ELF-1 (cell line): ENCODE data around the gene ZDHHC3.
A peak's percentile ranks its signal among the peaks of the same experiment; 100 is the strongest.
"Not testable (repeated sequence)": the region's sequence is repeated elsewhere in the genome, so short reads cannot be mapped to it uniquely, and the experiment has no call there.

Experiments
- DNase-seq: peaks from one replicate; pipeline ENCODE4 v3.0.0-alpha.2; 2016; ENCODE audit warnings: low read depth, low spot score

The ZDHHC3 gene

DNA sequence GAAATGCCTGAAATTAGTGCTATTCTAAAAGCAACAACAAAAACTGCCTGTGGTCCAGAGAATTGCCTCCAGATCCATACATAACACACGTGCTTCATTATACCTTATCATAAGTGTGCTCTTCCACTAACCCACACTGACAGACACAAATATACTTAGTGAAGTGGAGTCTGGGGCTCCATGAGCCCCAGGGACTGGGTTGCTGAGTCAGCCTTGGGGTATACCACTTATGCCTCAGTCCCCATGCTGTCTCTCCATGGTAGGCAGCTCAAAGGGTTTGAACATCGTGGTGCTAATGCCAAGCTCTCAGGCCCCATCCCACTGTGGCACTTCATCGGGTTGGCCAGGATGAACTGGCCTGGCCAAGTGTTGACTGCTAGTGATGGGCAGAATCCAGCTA lies 10.8 kb downstream of the ZDHHC3 start:
- DNase-seq = no peak

- no peak for DNase-seq
These were observed 12.2 kb downstream of the ZDHHC3 start for GRCh38 chr3:44963571-44964325.

- DNase-seq = no peak
These were observed 13.2 kb downstream of the ZDHHC3 start for GRCh38 chr3:44962621-44963393.

DNA sequence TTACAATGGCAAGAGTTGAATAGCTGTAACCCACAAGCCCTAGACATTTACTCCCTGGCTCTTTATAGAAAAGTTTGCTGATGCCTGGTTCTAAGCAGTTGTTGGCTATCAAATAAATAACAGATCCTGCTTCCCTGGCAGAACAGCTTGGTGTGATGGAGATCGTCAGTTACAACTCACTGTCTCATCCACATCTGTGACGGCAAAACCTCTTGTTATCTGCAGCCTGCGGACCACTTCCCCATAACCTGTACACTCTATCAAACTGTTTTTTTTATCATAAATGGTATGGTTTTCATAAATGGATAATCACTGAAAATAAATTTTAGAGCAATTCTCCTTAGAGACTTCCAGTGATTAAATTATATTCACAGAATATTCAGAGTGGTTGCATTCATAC lies 14.1 kb downstream of the ZDHHC3 start:
- DNase-seq = no peak

GRCh38 chr3:44960387-44961026 lies 15.5 kb downstream of the ZDHHC3 start:
- no peak for DNase-seq

GRCh38 chr3:44958386-44958785 lies 17.6 kb downstream of the ZDHHC3 start:
- DNase-seq = no peak

DNA sequence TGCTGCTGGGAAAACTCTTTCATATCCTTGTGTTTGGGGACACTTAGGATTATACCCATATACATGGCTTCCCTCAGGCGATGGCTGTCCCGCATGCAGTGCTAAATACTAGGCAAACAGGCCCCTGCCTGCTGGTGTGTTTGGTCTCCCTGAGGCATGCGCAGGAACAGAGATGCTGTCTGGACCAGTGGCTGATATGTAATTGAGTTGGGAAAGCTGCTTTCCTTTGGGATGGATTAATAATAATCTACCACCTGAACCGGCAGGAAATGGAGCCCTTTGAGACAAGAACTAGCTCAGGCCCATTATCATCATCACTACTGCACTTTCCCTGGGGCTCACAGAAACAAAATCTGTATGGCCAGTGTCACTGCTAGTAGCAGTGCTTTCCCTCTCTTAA lies 18.0 kb downstream of the ZDHHC3 start:
- DNase-seq = no peak

GRCh38 chr3:44955917-44956316 lies 20.1 kb downstream of the ZDHHC3 start:
- no peak for DNase-seq

- DNase-seq = no peak
These were observed 21.0 kb downstream of the ZDHHC3 start for GRCh38 chr3:44954962-44955361.

- no peak for DNase-seq
These were observed 21.7 kb downstream of the ZDHHC3 start for GRCh38 chr3:44954304-44954703.

- DNase-seq = no peak
These were observed 23.3 kb downstream of the ZDHHC3 start for GRCh38 chr3:44952689-44953088.

DNA sequence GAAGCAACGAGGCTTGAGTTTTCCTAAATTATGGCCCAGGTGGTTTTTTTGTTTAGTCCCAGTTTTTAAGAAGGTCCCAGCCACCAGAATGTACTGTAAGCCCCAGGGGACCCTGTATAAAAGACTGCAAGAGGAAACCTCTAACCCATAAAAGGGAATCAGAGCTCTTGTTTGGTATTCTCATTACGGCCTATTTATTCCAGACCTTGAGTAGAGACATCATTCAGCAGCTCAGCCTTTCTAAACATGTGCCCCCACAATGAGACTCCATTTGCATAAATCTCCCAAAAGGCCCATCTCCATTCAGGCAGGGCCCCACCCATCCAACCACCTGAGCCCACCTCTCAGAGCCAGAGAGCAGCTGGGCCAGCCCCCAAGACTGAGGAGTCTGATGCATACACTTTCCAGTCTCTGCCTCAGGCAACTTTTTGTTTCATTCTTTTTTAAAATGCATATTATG lies 25.7 kb downstream of the ZDHHC3 start:
- peak; percentile 47 for DNase-seq

DNA sequence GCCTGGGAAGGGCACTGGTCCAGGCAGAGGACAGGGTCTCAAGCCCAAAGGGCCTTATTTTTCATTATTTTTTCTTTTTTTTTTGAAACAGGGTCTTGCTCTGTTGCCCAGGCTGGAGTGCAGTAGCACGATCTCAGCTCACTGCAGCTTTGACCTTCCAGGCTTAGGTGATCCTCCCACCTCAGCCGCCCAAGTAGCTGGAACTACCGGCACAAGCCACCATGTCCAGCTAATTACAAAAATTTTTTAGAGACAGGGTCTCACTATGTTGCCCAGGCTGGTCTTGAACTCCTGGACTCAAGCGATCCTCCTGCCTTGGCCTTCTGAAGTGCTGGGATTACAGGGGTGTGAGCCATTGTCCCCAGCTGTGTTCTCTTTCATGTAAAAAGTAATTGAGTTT lies 26.2 kb downstream of the ZDHHC3 start:
- DNase-seq = not testable (repeated sequence)

- no peak for DNase-seq
These were observed 27.7 kb downstream of the ZDHHC3 start for GRCh38 chr3:44948239-44948638.

DNA sequence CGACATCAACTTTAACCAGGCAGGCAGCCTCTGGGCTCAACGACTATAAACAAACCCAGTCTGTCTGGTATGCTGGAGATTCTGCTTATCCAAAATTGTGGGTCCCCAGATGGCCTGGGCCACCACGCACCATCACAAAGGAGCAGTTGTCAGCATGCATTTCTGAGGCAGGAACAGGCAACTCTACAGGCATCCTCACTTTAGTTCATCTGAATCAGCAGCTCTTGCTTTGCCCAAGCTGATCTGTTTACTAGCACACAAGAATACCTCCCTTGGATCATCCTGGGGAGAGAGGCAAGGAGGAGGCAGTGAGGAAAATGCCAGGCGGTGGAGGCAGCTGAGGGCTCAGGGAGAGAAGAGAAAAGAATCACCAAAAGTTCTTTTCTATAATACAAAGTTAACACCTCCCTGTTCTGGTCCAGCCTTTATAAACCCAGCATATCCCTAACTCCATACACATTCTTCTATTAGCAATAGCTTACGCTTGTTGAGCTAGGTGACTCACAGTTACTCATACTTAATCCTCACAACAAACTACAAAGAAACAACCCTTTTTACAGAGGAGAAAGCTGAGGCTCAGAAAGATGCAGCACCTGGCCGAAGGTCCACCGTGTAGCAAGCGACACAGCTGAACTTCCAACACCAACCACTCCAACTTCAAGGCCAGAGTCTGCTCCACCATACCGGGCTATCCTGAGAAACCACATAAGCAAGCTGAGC lies 33.6 kb downstream of the ZDHHC3 start:
- no peak for DNase-seq

DNA sequence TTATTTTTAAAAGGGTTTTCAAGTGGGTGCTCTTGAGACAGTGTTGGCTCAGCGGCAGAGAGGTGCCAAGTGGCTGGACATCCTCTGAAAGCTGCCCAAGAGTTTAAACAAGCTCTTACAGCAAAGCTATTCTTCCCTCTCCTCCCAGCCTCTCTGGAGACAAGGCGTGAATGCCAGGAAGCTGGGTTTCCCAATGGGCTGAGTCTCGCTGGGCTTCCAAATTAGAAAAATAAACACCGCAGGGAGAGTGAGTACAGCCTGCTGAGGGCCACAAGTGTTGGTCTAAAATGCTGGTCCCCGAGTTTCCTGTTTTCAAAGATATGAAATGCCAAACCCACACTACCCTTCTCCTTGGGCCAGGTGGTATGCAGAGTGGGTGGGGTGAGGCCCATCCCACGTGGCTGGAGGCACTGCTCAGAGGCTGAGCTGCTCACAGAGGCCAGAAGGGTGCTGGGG lies 36.4 kb downstream of the ZDHHC3 start:
- no peak for DNase-seq

- no peak for DNase-seq
These were observed 42.7 kb downstream of the ZDHHC3 start for GRCh38 chr3:44932986-44933944.

GRCh38 chr3:44932271-44932670 lies 43.7 kb downstream of the ZDHHC3 start:
- DNase-seq = no peak

DNA sequence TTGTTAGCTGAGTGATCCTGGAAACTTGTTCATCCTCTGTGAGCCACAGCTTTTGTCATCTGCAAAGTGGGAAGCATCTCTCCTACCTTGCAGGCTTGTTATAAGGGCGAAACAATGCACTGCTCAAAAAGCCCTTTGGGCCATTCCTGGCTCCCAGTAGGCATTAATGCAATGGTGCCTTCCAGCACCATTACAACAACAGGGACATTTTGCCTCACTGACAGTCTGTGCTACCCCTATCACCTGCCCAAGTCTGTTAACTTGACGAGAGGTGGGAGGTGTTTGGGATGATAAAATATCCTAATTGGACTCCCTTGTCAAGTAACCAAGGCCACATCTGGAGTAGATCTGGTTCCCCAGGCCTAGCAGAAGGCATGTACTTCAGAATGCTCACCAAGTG lies 44.2 kb downstream of the ZDHHC3 start:
- DNase-seq = no peak

- no peak for DNase-seq
These were observed 45.1 kb downstream of the ZDHHC3 start for GRCh38 chr3:44930911-44931310.

GRCh38 chr3:44929782-44930181 lies 46.2 kb downstream of the ZDHHC3 start:
- no peak for DNase-seq
